Mucosa of rectum (tissue), 2 donors: ENCODE data around the gene NWD2.
A peak's percentile ranks its signal among the peaks of the same experiment; 100 is the strongest.

Experiments
- H3K27ac ChIP-seq, 2 donors: one replicate each; pipeline ENCODE4 v1.7.0; 2013; ENCODE audit warnings: inconsistent platforms in 2 of 2, low read depth in 2 of 2, low read length in 2 of 2
- H3K27me3 ChIP-seq, 2 donors: one replicate each; pipeline ENCODE4 v1.7.0; 2013; ENCODE audit warnings: low read length in 2 of 2; ENCODE audit not compliant: control insufficient read depth in 2 of 2, insufficient read depth in 2 of 2
- H3K36me3 ChIP-seq, 2 donors: one replicate each; pipeline ENCODE4 v1.7.0; 2013; ENCODE audit warnings: low read length in 2 of 2; ENCODE audit not compliant: control insufficient read depth in 2 of 2, insufficient read depth in 2 of 2
- H3K4me1 ChIP-seq, 2 donors: one replicate each; pipeline ENCODE4 v1.7.0; 2013; ENCODE audit warnings: low read length in 2 of 2, mild to moderate bottlenecking in 1 of 2; ENCODE audit not compliant: control insufficient read depth in 2 of 2, insufficient read depth in 2 of 2
- H3K4me3 ChIP-seq, 2 donors: one replicate each; pipeline ENCODE4 v1.7.0; 2013; ENCODE audit warnings: low read length in 2 of 2
- H3K9ac ChIP-seq, 2 donors: one replicate each; pipeline ENCODE4 v1.7.0; 2013; ENCODE audit warnings: low read length in 2 of 2, low read depth in 1 of 2, mild to moderate bottlenecking in 1 of 2
- H3K9me3 ChIP-seq, 2 donors: one replicate each; pipeline ENCODE4 v1.7.0; 2013; ENCODE audit warnings: low read length in 2 of 2; ENCODE audit not compliant: control insufficient read depth in 2 of 2
- donor health status: healthy.
- donor health status: Normal muscosa, but diverticular disease.

The NWD2 gene

DNA sequence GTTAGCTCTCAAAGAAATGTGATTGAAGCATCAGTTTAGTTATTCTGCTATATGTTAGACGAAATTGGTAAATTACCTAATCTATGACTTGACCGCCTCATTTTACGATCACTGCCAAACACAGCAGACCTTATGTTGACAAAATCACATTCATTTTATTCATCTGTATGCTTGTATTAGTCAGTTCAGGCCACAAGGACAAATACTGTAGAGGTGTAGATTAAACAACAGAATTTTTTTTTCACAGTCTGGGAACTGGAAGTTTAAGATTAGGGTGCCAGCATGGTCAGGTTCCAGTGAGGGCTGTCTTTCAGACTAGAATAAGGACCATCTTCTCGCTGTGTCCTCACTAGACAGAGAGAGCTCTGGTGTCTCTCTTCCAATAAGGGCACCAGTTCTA, 177.1 kb downstream of the NWD2 start:
- H3K9me3 ChIP-seq: no peaks in the 10 kb centered on the region
- peaks cover 0 to 5% of the 10 kb centered on the region in 2 donors for H3K4me1 ChIP-seq
- no peaks in the 10 kb centered on the region for H3K36me3 ChIP-seq
- peak overlapping the region in 1 of 2 donors; percentile 69 for H3K27ac ChIP-seq
- no peaks in the 10 kb centered on the region for H3K27me3 ChIP-seq
- peak overlapping the region in 1 of 2 donors; percentile 22 for H3K9ac ChIP-seq
- H3K4me3 ChIP-seq: no peak overlapping the region

DNA sequence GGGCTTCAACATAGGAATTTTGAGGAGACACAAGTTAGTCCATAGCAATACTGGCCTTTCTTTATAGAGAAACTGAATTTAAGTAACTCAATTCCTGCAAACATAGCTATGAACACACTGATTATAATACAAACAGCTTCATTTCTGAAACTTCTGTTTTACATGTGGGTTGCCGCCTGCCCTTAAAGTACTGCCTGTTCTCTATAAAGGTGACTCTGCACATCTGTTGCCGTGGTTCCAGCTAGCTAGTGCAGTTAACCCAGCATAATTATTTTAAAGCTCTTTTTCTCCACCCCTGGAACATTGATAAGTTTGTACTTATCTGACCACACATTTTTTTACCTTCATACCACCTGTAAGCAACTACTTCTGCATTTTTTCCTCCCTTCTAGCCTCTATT, 177.6 kb downstream of the NWD2 start:
- Histone ChIP-seq H3K27me3 (no peaks in the 10 kb centered on the region), H3K4me3 (no peak overlapping the region), H3K27ac (peak overlapping the region in 1 of 2 donors; percentile 69), H3K4me1 (peaks cover 0 to 5% of the 10 kb centered on the region in 2 donors), H3K9me3 (no peaks in the 10 kb centered on the region), H3K36me3 (no peaks in the 10 kb centered on the region), H3K9ac (peak overlapping the region in 1 of 2 donors; percentile 22)

DNA sequence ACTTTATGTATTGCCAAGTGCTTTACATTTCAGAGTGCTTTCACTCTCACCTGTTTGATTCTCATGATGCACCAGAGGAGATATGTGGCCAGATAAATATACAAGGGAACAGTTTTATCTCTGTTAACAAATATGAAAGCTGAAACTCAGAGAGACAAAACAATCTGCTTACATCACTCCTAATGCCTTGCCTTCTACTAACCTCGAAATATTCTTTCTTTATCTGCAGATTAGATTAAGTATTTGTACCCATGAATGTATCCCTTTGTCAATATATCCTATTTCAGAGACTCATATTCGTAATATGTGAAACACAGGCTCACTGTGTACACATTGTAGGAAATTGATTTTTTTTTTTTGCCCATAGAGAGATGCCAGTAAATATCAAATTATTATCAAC, 178.1 kb downstream of the NWD2 start:
- no peaks in the 10 kb centered on the region for H3K27me3 ChIP-seq
- peak overlapping the region in 1 of 2 donors; percentile 10 for H3K27ac ChIP-seq
- H3K4me3 ChIP-seq: no peak overlapping the region
- no peak overlapping the region for H3K9ac ChIP-seq
- H3K4me1 ChIP-seq: peaks cover 0 to 5% of the 10 kb centered on the region in 2 donors
- H3K9me3 ChIP-seq: no peaks in the 10 kb centered on the region
- H3K36me3 ChIP-seq: no peaks in the 10 kb centered on the region

DNA sequence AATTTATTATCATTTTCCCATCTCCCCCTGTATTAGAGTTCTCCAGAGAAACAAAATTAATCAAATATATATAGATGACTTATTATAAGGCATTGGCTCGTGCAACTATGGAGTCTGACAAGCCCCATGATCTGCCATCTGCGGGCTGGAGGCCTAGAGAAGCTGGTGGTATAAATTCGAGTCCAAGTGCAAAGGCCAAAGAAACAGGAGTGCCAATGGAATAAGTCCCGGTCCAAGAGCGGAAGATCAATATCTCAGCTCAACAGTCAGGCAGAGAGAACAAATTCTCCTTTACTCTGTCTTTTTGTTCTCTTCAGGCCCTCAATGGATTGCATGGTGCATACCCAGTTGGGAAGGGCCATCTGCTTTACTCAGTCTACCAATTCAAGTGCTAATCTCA, 178.8 kb downstream of the NWD2 start:
- Histone ChIP-seq H3K4me3 (no peak overlapping the region), H3K4me1 (peaks cover 0 to 5% of the 10 kb centered on the region in 2 donors), H3K9me3 (no peaks in the 10 kb centered on the region), H3K27ac (no peak overlapping the region), H3K36me3 (no peaks in the 10 kb centered on the region), H3K9ac (no peak overlapping the region), H3K27me3 (no peaks in the 10 kb centered on the region)

DNA sequence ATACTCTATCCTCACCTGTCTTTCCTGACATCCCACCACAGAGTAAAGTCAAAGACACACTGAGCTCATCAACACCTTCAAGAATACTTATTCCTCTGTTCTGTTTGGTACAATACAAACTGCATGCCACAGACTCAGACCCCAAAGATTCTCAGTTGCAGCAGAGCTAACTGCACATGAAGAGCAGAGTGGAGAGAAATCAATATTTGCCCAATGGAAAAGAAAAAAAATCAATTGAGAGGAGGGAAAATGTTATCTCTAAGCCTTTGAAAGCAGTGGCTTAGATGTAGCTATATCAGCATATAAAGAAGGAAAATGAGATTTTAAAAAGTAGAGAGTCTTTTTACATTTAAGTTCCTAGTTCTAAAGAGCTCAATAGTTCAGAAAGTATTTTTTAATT, 180.2 kb downstream of the NWD2 start:
- no peaks in the 10 kb centered on the region for H3K36me3 ChIP-seq
- H3K9me3 ChIP-seq: no peaks in the 10 kb centered on the region
- H3K27me3 ChIP-seq: no peaks in the 10 kb centered on the region
- no peak overlapping the region for H3K27ac ChIP-seq
- peaks cover 0 to 12% of the 10 kb centered on the region in 2 donors for H3K4me1 ChIP-seq
- no peak overlapping the region for H3K4me3 ChIP-seq
- H3K9ac ChIP-seq: no peak overlapping the region

DNA sequence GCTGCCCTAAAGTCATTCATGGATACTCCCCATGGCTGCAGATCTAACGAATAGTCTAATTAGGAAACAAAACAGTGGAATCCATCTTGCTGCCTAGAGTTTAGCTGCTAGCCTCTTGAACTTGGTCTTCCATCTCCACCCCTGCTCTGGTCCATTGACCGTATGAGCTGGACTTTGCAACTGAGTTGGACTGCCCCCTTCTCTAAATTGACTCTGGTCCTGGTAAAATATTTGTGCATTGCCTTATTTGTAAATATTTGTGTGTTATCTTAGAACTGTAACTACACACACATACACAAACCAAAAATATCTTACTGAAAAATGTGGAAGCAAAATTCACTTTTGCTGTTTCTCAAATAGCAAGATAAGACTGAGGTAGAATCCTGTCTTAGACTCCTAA, 181.3 kb downstream of the NWD2 start:
- Histone ChIP-seq H3K27ac (no peak overlapping the region), H3K27me3 (no peaks in the 10 kb centered on the region), H3K9ac (no peak overlapping the region), H3K4me1 (peaks cover 7 to 22% of the 10 kb centered on the region in 2 donors), H3K9me3 (no peaks in the 10 kb centered on the region), H3K4me3 (no peak overlapping the region), H3K36me3 (no peaks in the 10 kb centered on the region)

DNA sequence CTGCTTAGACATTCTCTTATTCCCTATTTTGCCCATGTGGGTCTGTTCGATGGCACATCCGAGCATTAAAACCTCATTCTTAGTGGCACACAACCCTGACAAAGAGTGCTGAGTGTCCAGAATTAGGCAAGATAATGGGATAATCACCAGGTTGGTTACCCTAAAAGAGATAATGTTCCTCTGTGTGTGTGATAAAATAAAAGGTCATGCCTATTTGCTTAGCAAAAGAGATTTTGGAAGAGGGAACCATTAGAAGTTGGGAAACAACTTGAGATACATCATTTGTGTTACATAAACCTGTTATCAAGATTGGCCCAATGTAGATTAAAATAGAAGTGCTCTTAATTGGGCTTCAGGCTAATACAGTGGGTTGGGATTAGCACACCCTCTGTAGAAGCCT, 182.7 kb downstream of the NWD2 start:
- Histone ChIP-seq H3K9me3 (no peaks in the 10 kb centered on the region), H3K4me1 (peaks cover 7 to 29% of the 10 kb centered on the region in 2 donors), H3K27me3 (no peaks in the 10 kb centered on the region), H3K36me3 (no peaks in the 10 kb centered on the region), H3K9ac (no peak overlapping the region), H3K4me3 (no peak overlapping the region), H3K27ac (no peak overlapping the region)

DNA sequence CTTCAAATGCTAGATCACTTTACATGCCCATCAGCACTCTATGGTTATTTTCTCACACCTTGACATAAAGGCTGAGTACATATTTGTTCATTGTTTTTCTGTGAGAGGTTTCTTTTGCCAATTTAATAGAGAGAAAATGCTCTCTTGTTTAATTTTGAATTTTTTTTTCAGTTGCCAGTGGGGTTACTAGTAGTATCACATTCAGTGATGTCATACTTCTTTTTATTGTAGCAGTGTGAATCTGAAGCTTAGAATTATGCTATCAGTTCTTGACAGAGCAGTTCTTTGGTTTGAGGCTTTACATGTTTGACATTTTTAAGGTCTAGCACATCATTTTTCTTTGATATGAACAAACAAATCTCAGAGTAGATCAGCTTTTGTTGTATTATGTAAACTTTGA, 185.4 kb downstream of the NWD2 start:
- Histone ChIP-seq H3K9me3 (no peaks in the 10 kb centered on the region), H3K27me3 (no peaks in the 10 kb centered on the region), H3K4me1 (peaks cover 7 to 24% of the 10 kb centered on the region in 2 donors), H3K9ac (no peak overlapping the region), H3K36me3 (no peaks in the 10 kb centered on the region), H3K27ac (peak overlapping the region; percentile 68 to 87), H3K4me3 (no peak overlapping the region)

DNA sequence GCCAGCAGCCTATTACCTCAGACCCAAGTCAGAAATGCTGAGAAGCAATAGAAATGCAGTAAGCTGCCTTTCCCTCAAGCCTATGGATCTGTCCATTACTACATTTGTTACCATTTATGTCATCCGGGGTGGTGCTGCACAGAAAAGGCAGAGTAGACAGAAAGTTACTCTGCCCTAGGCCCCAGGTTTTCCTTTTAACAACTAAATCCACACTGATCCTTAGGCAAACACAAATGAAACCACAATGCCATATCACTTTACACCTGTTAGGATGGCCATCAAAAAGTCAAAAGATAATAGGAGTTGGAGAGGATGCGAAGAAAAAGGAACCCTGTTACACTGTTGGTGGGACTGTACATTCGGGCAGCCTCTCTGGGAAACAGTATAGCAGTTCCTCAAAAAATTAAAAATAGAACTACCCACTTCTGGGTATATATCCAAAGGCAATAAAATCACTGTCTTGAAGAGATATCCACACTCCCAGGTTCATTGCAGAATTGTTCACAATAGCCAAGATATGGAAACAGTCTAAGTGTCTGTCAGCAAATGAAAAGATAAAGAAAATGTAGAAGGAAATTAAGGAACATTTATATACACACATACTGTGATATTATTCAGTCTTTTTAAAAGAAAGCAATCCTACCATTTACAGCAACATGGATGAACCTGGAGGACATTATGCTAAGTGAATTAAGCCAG, 186.3 kb downstream of the NWD2 start:
- H3K4me1 ChIP-seq: peaks cover 7 to 24% of the 10 kb centered on the region in 2 donors
- no peaks in the 10 kb centered on the region for H3K27me3 ChIP-seq
- no peaks in the 10 kb centered on the region for H3K36me3 ChIP-seq
- no peaks in the 10 kb centered on the region for H3K9me3 ChIP-seq
- peak overlapping the region; percentile 68 to 87 for H3K27ac ChIP-seq
- H3K4me3 ChIP-seq: peak overlapping the region; percentile 33 to 48
- no peak overlapping the region for H3K9ac ChIP-seq

DNA sequence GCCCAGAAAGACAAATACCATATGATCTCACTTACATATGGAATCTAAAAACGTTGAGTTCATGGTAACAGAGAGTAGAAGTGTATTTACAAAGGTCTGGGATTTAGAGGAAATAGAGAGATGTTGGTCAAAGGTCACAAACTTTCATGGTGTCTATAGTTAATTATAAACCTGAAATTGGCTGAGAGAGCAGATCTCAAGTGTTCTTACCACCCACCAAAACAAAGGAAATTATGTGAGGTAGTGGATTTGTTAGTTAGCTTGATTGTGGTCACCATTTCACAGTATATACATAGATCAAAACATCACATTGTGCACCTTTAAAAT, 186.8 kb downstream of the NWD2 start:
- Histone ChIP-seq H3K4me3 (peak overlapping the region; percentile 33 to 48), H3K27me3 (no peaks in the 10 kb centered on the region), H3K36me3 (no peaks in the 10 kb centered on the region), H3K9ac (no peak overlapping the region), H3K9me3 (no peaks in the 10 kb centered on the region), H3K27ac (peak overlapping the region; percentile 68 to 87), H3K4me1 (peaks cover 7 to 26% of the 10 kb centered on the region in 2 donors)
